Measurements from ENCODE around the gene RPS6KA2.

- no peak for TF ChIP-seq CTCF (IDR thresholded peaks at IDR 0.05)
- no peak for TF ChIP-seq POLR2A (IDR thresholded peaks at IDR 0.05)
Measured at GRCh38 chr6:166379800-166380199, 247.3 kb downstream of the RPS6KA2 start.
